ENCODE data around the gene TSSK3. TPM values are rescaled to one million over a fixed set of nuclear protein-coding genes. Genes with fewer than 3 reads are reported as not detected.

The TSSK3 gene
- total RNA-seq, 1 experiment from 2014 or later: 2.6 TPM

GRCh38 chr1:32356478-32356877 lies 5.9 kb upstream of the TSSK3 start:
- Histone ChIP-seq H3K9me3 (no peaks in the 10 kb centered on the region), H3K4me3 (ENCODE audit: low read depth, low read length) (no peak overlapping the region), H3K27me3 (replicated peaks; ENCODE audit: control insufficient read depth, insufficient read depth, low read length) (no peaks in the 10 kb centered on the region), H3K4me1 (peaks cover 14% of the 10 kb centered on the region), H3K36me3 (ENCODE audit: control insufficient read depth, insufficient read depth, low read length) (no peaks in the 10 kb centered on the region; the same call in 1 of the 2 replicates)
- BruUV-seq (replicated peaks): no TSS peak
- intact Hi-C loops (cut with micrococcal nuclease; ENCODE audit: unreplicated experiment): no loop called here
- no peak for DNase-seq
- ChIA-PET POLR2A (interaction anchor here (0.6 kb wide), 1 partner anchor 21 kb away, joined by 7 read pairs; the partner anchor contains the start of gene MARCKSL1), CTCF (no interaction called here)
- no peaks in the 10 kb centered on the region for H3K27me3 Mint-ChIP-seq (ENCODE audit: insufficient read depth, unreplicated experiment)
- no peak overlapping the region for H3K4me3 Mint-ChIP-seq (ENCODE audit: unreplicated experiment)
- H3K9me3 Mint-ChIP-seq (ENCODE audit: unreplicated experiment): no peaks in the 10 kb centered on the region
- no peak overlapping the region for H3K27ac Mint-ChIP-seq (ENCODE audit: unreplicated experiment)
- peaks cover 20% of the 10 kb centered on the region for H3K4me1 Mint-ChIP-seq (ENCODE audit: low read depth, unreplicated experiment)
- H3K36me3 Mint-ChIP-seq (ENCODE audit: insufficient read depth, unreplicated experiment): peaks cover 15% of the 10 kb centered on the region
- TF ChIP-seq CTCF (IDR thresholded peaks at IDR 0.05; ENCODE audit: insufficient read depth in 1 of 2, low read depth in 1 of 2, low read length in 1 of 2, severe bottlenecking in 1 of 2, unreplicated experiment in 1 of 2): no peak

- Mint-ChIP-seq H3K4me3 (ENCODE audit: unreplicated experiment) (no peak overlapping the region), H3K27ac (ENCODE audit: unreplicated experiment) (no peak overlapping the region), H3K9me3 (ENCODE audit: unreplicated experiment) (no peaks in the 10 kb centered on the region), H3K36me3 (ENCODE audit: insufficient read depth, unreplicated experiment) (peaks cover 25% of the 10 kb centered on the region), H3K27me3 (ENCODE audit: insufficient read depth, unreplicated experiment) (no peaks in the 10 kb centered on the region), H3K4me1 (ENCODE audit: low read depth, unreplicated experiment) (peaks cover 24% of the 10 kb centered on the region)
- no peaks in the 10 kb centered on the region for H3K27me3 ChIP-seq (replicated peaks; ENCODE audit: control insufficient read depth, insufficient read depth, low read length)
- intact Hi-C loops (cut with micrococcal nuclease; ENCODE audit: unreplicated experiment): no loop called here
- BruUV-seq (replicated peaks): no TSS peak
- no peaks in the 10 kb centered on the region for H3K9me3 ChIP-seq
- POLR2A ChIA-PET: no interaction called here
- DNase-seq: no peak
- no peak for TF ChIP-seq CTCF (IDR thresholded peaks at IDR 0.05; ENCODE audit: insufficient read depth in 1 of 2, low read depth in 1 of 2, low read length in 1 of 2, severe bottlenecking in 1 of 2, unreplicated experiment in 1 of 2)
- no peaks in the 10 kb centered on the region; the same call in 1 of the 2 replicates for H3K36me3 ChIP-seq (ENCODE audit: control insufficient read depth, insufficient read depth, low read length)
- CTCF ChIA-PET: no interaction called here
- peaks cover 16% of the 10 kb centered on the region for H3K4me1 ChIP-seq
- H3K4me3 ChIP-seq (ENCODE audit: low read depth, low read length): no peak overlapping the region
Measured at GRCh38 chr1:32357614-32358013, 4.7 kb upstream of the TSSK3 start.

GRCh38 chr1:32358435-32358834 lies 3.9 kb upstream of the TSSK3 start:
- POLR2A ChIA-PET: no interaction called here
- no peaks in the 10 kb centered on the region for H3K27me3 ChIP-seq (replicated peaks; ENCODE audit: control insufficient read depth, insufficient read depth, low read length)
- peaks cover 19% of the 10 kb centered on the region for H3K4me1 ChIP-seq
- Mint-ChIP-seq H3K4me1 (ENCODE audit: low read depth, unreplicated experiment) (peaks cover 22% of the 10 kb centered on the region), H3K36me3 (ENCODE audit: insufficient read depth, unreplicated experiment) (peaks cover 27% of the 10 kb centered on the region), H3K27ac (ENCODE audit: unreplicated experiment) (no peak overlapping the region), H3K4me3 (ENCODE audit: unreplicated experiment) (no peak overlapping the region), H3K9me3 (ENCODE audit: unreplicated experiment) (no peaks in the 10 kb centered on the region), H3K27me3 (ENCODE audit: insufficient read depth, unreplicated experiment) (no peaks in the 10 kb centered on the region)
- intact Hi-C loops (cut with micrococcal nuclease; ENCODE audit: unreplicated experiment): no loop called here
- TF ChIP-seq CTCF (IDR thresholded peaks at IDR 0.05; ENCODE audit: insufficient read depth in 1 of 2, low read depth in 1 of 2, low read length in 1 of 2, severe bottlenecking in 1 of 2, unreplicated experiment in 1 of 2): no peak
- no peak overlapping the region; the same call in 1 of the 2 replicates for H3K4me3 ChIP-seq (ENCODE audit: low read depth, low read length)
- DNase-seq: no peak
- BruUV-seq (replicated peaks): no TSS peak
- CTCF ChIA-PET: no interaction called here
- no peaks in the 10 kb centered on the region for H3K9me3 ChIP-seq
- no peaks in the 10 kb centered on the region; the same call in 1 of the 2 replicates for H3K36me3 ChIP-seq (ENCODE audit: control insufficient read depth, insufficient read depth, low read length)
